Naive B cell (primary cell): Measurements from ENCODE around the gene ST6GALNAC3. TPM values are rescaled to one million over a fixed set of nuclear protein-coding genes. Genes with fewer than 3 reads are reported as not detected.

ENCODE experiments used
- ATAC-seq, 2 donors: fragments of 150-1000 bp; cut with Tn5 transposase; 2 replicates each; pipeline ENCODE4 v1.10.0; 2021; ENCODE audit warnings: low read depth in 2 of 2, mild to moderate bottlenecking in 2 of 2, moderate library complexity in 2 of 2
- DNase-seq: peaks from one replicate; pipeline ENCODE4 v3.0.0; 2022
- H3K27ac Mint-ChIP-seq, 6 donors: one replicate each; pipeline ENCODE4 v1.8.0; 2020 to 2022; ENCODE audit warnings: mild to moderate bottlenecking in 6 of 6, mixed read lengths in 6 of 6, moderate library complexity in 5 of 6, inconsistent platforms in 2 of 6
- H3K27me3 Mint-ChIP-seq, 3 donors: one replicate each; pipeline ENCODE4 v1.8.0; 2021 to 2022; ENCODE audit warnings: mixed read lengths in 3 of 3, mild to moderate bottlenecking in 1 of 3
- H3K36me3 Mint-ChIP-seq, 2 donors: one replicate each; pipeline ENCODE4 v1.8.0; 2020 to 2022; ENCODE audit warnings: mixed read lengths in 2 of 2, inconsistent platforms in 1 of 2, mild to moderate bottlenecking in 1 of 2
- H3K4me1 Mint-ChIP-seq, 3 donors: one replicate each; pipeline ENCODE4 v1.8.0; 2020 to 2022; ENCODE audit warnings: mixed read lengths in 3 of 3, inconsistent platforms in 1 of 3, mild to moderate bottlenecking in 1 of 3, moderate library complexity in 1 of 3
- H3K4me3 Mint-ChIP-seq, 8 donors: one replicate each; pipeline ENCODE4 v1.8.0; 2020 to 2022; ENCODE audit warnings: mild to moderate bottlenecking in 8 of 8, mixed read lengths in 8 of 8, moderate library complexity in 8 of 8, inconsistent platforms in 2 of 8
- H3K9me3 Mint-ChIP-seq, 7 donors: one replicate each; pipeline ENCODE4 v1.8.0; 2020 to 2022; ENCODE audit warnings: mixed read lengths in 7 of 7, mild to moderate bottlenecking in 5 of 7, inconsistent platforms in 2 of 7, moderate library complexity in 1 of 7
- polyA plus RNA-seq, 6 donors: library from polyadenylated mRNA; unstranded; fragments of 300-500 nt; fragmentation: Illumina TruSeq; gene quantifications; one replicate each; pipeline ENCODE4 v1.2.3, GENCODE V29; 2021; ENCODE audit warnings: low read depth in 6 of 6

ST6GALNAC3 gene
- polyA plus RNA-seq, 6 donors from 2014 or later = 3.8 to 12.9 (median 10.5) TPM

DNA sequence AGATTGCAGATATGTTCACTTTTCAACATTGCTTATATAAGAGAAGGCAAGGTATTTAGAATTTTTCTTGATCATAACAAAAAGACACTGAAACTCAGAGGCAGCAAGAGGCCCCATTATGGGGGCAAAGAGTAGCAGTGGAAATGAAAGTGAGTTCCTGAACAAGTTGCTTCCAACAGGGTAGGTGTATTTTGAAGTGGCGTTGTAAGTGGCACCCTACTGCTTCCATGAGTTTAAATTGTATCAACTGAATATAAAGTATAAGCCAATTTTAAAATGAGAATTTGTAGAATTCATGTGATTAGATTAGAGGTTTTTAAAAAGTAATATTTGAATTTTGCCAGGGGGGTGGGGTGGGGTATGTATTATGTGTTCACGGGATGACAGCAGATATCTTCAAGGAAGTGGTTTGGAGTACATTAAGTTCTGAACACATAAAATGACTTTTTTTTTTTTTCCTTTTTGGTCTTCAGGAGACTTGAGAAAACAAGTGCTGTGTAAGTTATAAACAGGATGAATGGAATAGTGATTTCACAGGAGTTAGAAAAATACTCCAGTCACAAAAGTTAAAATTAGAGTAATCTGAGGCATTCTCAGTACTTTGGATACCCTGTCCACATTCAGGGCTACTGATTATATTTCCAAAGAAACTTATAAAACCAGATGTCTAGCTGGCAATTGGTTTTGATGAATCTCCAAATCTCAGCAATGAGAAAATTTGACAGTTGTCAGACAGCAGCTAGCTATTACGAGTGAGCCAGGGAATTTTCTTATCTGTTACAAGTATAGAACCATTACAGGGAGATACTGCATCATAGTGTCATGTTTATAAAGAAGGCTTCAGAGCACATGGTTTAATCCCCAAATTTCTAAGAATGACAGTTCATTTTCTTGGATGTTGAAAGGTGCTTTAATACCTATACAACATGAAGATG is 182.0 kb downstream of the ST6GALNAC3 start:
- H3K27me3 Mint-ChIP-seq = no peaks in the 10 kb centered on the region
- H3K27ac Mint-ChIP-seq = peak overlapping the region in 1 of 6 donors; percentile 12
- peaks cover 0 to 2% of the 10 kb centered on the region in 2 donors for H3K36me3 Mint-ChIP-seq
- peak overlapping the region in 1 of 8 donors; percentile 17 for H3K4me3 Mint-ChIP-seq
- ATAC-seq (no peak), DNase-seq (no peak)
- H3K9me3 Mint-ChIP-seq = no peaks in the 10 kb centered on the region
- H3K4me1 Mint-ChIP-seq = peaks cover 24 to 42% (median 32%) of the 10 kb centered on the region in 3 donors

DNA sequence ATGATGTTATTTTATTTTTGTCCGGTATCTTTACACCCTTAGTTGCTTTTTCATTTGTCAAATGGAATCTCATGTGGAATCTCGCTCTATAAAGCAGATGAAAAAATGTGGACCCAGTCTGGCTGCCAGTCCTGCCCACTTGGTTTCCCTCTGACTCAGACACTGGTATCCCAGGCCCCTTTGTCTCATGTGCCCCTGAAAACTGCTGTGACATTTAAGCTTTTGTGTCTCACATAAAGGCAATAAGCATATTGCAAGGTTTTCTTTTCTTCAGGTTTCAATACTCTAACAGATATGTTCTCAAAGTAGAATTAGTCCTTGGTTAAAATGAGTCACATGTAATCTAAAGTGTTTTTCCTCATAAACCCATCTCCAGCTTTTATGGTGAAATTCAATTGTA is 183.3 kb downstream of the ST6GALNAC3 start:
- no peak overlapping the region for H3K27ac Mint-ChIP-seq
- no peaks in the 10 kb centered on the region for H3K27me3 Mint-ChIP-seq
- DNase-seq (no peak), ATAC-seq (no peak)
- peaks cover 0 to 8% of the 10 kb centered on the region in 2 donors for H3K36me3 Mint-ChIP-seq
- H3K4me3 Mint-ChIP-seq = no peak overlapping the region
- H3K9me3 Mint-ChIP-seq = no peaks in the 10 kb centered on the region
- H3K4me1 Mint-ChIP-seq = peaks cover 26 to 37% (median 28%) of the 10 kb centered on the region in 3 donors

DNA sequence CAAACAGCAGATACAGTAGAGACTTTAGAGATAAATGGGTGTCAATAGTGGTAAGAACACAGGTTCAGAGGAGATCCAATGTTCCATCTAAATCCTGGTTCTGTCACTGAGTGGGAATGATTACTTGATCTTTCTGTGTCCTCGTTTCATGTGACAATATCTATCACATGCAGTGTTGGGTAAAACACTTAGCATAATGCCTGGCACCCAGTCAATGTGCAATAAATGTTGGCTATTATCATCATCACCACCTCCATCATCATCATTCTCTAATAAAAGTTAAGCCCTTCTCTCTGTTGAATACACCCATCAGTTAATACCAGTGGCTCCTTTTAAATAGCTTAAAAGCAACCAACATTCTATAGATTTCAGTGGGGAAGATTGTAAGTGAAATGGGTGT is 184.7 kb downstream of the ST6GALNAC3 start:
- H3K4me3 Mint-ChIP-seq = no peak overlapping the region
- ATAC-seq = no peak
- DNase-seq = no peak
- peak overlapping the region in 1 of 6 donors; percentile 81 for H3K27ac Mint-ChIP-seq
- H3K27me3 Mint-ChIP-seq = no peaks in the 10 kb centered on the region
- peaks cover 0 to 4% (median 0%) of the 10 kb centered on the region in 7 donors for H3K9me3 Mint-ChIP-seq
- peaks cover 0 to 8% of the 10 kb centered on the region in 2 donors for H3K36me3 Mint-ChIP-seq
- peaks cover 26 to 37% (median 28%) of the 10 kb centered on the region in 3 donors for H3K4me1 Mint-ChIP-seq

DNA sequence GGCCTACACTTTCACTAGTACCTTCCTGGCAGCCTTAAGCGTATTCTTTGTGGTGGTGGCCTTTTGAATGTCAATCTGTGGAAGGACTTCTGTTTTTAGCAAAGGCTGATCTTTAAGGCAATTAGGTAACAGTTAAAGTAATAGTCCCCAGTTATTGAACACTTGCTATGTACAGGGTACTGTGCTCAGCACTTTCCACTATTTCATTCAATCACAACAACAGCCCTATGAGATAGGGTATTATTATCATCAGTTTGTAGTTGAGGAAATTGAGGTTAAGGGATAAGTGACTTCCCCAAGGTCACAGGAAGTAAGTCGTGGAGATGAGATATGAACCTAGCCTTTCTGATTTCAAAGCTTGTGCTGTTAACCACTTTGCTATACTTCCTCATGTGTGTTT is 185.7 kb downstream of the ST6GALNAC3 start:
- DNase-seq (no peak), ATAC-seq (peak in 1 of 2 donors; percentile 30)
- H3K4me1 Mint-ChIP-seq = peaks cover 26 to 37% (median 28%) of the 10 kb centered on the region in 3 donors
- peak overlapping the region in 1 of 6 donors; percentile 3 for H3K27ac Mint-ChIP-seq
- no peak overlapping the region for H3K4me3 Mint-ChIP-seq
- peaks cover 0 to 4% (median 0%) of the 10 kb centered on the region in 7 donors for H3K9me3 Mint-ChIP-seq
- no peaks in the 10 kb centered on the region for H3K27me3 Mint-ChIP-seq
- H3K36me3 Mint-ChIP-seq = peaks cover 0 to 8% of the 10 kb centered on the region in 2 donors

DNA sequence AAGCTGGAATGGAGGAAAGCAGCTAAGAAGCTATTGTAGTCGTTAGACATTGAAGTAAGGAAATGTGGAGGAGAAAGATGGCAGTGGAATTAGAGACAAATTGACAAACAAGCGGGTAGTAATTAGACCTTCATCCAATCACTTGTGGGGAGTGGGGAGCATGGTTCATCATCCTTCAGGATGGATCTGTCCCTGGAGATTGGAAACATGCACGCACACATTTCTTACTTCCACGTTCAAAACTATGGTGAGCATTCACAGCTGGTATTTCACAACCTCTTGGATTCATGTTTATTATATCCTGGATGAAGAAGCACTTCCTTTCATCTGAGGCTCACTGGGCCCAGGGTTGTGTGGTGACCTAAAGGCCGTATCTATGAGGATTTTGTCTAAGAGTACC is 188.1 kb downstream of the ST6GALNAC3 start:
- H3K4me3 Mint-ChIP-seq = no peak overlapping the region
- H3K36me3 Mint-ChIP-seq = peaks cover 0 to 8% of the 10 kb centered on the region in 2 donors
- DNase-seq (no peak), ATAC-seq (no peak)
- H3K27ac Mint-ChIP-seq = peak overlapping the region in 1 of 6 donors; percentile 0
- peaks cover 0 to 4% (median 0%) of the 10 kb centered on the region in 7 donors for H3K9me3 Mint-ChIP-seq
- peaks cover 27 to 35% (median 32%) of the 10 kb centered on the region in 3 donors for H3K4me1 Mint-ChIP-seq
- no peaks in the 10 kb centered on the region for H3K27me3 Mint-ChIP-seq

DNA sequence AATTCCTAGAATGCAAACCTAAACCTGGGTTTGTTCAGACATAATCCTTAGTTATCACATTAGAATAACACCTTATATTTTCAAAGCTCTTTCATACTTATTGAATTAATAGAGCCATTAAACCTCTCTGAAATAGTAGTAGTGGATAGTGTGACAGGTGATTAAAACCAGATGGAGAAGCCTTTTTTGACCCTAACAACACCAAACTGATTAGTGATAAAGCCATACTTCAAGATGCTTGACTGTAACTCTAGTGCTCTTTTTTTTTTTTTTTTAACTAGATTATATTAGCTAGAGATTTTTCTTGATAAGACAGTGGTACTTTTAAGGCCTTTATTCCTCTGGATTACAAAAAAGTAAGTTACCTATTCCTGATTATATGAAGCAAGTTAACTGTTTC is 190.1 kb downstream of the ST6GALNAC3 start:
- H3K4me3 Mint-ChIP-seq = no peak overlapping the region
- no peak for ATAC-seq
- H3K27me3 Mint-ChIP-seq = no peaks in the 10 kb centered on the region
- H3K9me3 Mint-ChIP-seq = peaks cover 0 to 4% (median 0%) of the 10 kb centered on the region in 7 donors
- peaks cover 40 to 42% (median 40%) of the 10 kb centered on the region in 3 donors for H3K4me1 Mint-ChIP-seq
- peaks cover 0 to 8% of the 10 kb centered on the region in 2 donors for H3K36me3 Mint-ChIP-seq
- DNase-seq = no peak
- no peak overlapping the region for H3K27ac Mint-ChIP-seq

DNA sequence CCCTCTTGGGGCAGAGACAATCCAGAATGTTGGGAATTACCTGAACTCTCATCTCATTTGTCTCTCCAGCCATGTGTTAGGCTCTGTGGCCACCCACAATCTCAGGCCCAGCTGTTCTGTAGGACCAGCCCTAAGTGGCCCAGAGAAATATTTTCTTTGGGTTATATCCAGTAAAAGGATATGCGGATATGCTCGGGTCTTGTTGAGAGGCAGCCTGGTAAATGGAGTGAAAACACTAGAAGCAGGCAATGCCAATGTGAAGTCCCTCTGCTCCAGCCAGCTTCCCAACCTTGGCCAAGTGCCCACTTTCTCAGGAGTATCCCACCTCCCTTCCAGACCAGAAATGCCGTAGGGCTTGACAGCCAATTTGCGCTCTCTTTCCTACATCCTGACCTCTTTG is 192.2 kb downstream of the ST6GALNAC3 start:
- Mint-ChIP-seq H3K36me3 (peaks cover 0 to 8% of the 10 kb centered on the region in 2 donors), H3K27ac (peak overlapping the region in 2 of 6 donors; percentile 63 to 70), H3K9me3 (peaks cover 0 to 4% (median 0%) of the 10 kb centered on the region in 7 donors), H3K27me3 (no peaks in the 10 kb centered on the region), H3K4me1 (peaks cover 29 to 36% (median 35%) of the 10 kb centered on the region in 3 donors), H3K4me3 (no peak overlapping the region)
- no peak for DNase-seq
- no peak for ATAC-seq

DNA sequence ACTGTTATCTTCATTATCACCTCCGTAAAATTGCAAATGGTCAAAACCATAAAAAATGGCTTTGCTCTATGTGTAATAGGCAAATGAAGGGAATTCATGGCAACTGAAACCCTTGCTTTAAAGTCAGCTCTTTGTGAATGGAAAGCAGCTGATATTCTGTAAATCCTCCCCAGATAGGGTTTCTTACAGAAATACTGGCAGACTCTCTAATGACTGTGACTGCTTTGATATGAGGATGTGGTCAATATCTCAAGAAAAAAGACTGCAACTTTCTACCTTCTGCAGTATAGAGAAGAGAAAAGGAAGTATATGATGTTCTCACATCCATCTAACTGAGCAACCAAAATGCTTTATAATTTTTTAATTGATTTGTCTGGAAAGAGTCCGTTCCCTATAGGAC is 193.1 kb downstream of the ST6GALNAC3 start:
- Mint-ChIP-seq H3K27ac (no peak overlapping the region), H3K36me3 (peaks cover 0 to under 1% of the 10 kb centered on the region in 2 donors), H3K9me3 (peaks cover 0 to 4% (median 0%) of the 10 kb centered on the region in 7 donors), H3K4me3 (no peak overlapping the region), H3K4me1 (peaks cover 30 to 38% (median 36%) of the 10 kb centered on the region in 3 donors), H3K27me3 (no peaks in the 10 kb centered on the region)
- ATAC-seq = peak; percentile 37 to 52
- DNase-seq = no peak

DNA sequence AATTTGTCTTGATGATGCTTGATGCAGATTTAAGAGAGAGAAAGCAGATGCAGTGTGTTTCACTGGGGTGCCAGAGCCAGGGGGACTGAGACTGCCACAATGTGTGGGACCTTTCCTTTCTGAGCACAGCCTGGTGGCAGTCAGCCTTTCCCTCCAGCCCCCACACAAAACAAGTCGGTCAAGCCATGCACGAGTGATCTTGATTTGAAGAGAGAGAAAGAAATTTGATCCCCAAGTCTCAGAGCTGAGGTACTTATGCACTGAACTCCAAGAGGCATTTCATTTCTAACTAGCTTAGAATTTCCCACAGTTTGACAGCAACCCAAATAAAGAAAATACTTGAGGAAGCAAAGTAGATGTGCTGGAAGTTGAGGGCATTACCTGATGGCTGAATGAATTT is 193.8 kb downstream of the ST6GALNAC3 start:
- H3K27me3 Mint-ChIP-seq = no peaks in the 10 kb centered on the region
- no peaks in the 10 kb centered on the region for H3K36me3 Mint-ChIP-seq
- ATAC-seq (no peak), DNase-seq (no peak)
- H3K4me3 Mint-ChIP-seq = peak overlapping the region in 1 of 8 donors; percentile 68
- peaks cover 30 to 40% (median 36%) of the 10 kb centered on the region in 3 donors for H3K4me1 Mint-ChIP-seq
- H3K9me3 Mint-ChIP-seq = peaks cover 0 to 4% (median 0%) of the 10 kb centered on the region in 7 donors
- peak overlapping the region in 2 of 6 donors; percentile 33 to 76 for H3K27ac Mint-ChIP-seq

DNA sequence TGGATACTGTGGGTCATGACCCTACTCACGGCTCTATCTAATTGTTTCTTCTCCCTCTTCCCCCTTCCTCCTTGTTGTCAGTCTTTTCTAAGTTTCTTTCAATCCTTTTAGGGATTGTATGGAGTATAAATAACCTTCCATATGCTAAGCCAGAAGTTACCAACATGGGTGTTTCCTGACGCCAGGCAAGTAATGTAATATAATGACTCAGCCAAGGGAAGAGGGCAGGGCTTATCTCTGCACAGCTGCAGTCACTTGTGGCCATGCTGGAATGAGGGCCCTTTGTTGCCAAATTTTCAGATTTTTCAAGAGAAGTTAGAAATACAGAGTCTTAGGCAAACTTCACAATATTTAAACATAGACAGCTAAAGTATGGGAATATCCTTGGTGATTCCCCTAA is 194.6 kb downstream of the ST6GALNAC3 start:
- H3K27ac Mint-ChIP-seq = peak overlapping the region in 1 of 6 donors; percentile 35
- ATAC-seq = no peak
- peaks cover 0 to 1% (median 0%) of the 10 kb centered on the region in 7 donors for H3K9me3 Mint-ChIP-seq
- H3K27me3 Mint-ChIP-seq = no peaks in the 10 kb centered on the region
- H3K36me3 Mint-ChIP-seq = no peaks in the 10 kb centered on the region
- H3K4me3 Mint-ChIP-seq = no peak overlapping the region
- no peak for DNase-seq
- peaks cover 30 to 40% (median 36%) of the 10 kb centered on the region in 3 donors for H3K4me1 Mint-ChIP-seq

DNA sequence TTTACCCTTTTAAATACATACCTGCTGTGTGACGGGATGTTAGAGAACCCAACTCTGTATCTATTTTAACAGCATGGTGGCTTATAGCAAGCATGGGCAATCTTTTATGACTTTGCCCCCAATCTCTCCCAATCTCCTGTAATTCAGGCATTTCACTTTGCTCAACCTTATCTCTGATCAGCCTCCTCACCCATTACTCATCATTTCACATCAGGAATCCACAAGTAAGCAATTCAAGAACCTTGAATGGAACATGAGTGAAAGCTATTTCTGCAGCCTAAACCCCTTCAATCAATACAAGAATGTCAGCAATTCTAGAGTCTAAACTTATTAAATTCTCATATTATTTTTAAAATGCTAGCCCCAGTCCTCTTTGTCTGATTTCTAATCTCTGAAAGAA is 199.8 kb downstream of the ST6GALNAC3 start:
- Mint-ChIP-seq H3K4me1 (peaks cover 13 to 26% (median 14%) of the 10 kb centered on the region in 3 donors), H3K9me3 (no peaks in the 10 kb centered on the region), H3K27me3 (no peaks in the 10 kb centered on the region), H3K27ac (peak overlapping the region in 1 of 6 donors; percentile 55), H3K4me3 (no peak overlapping the region), H3K36me3 (no peaks in the 10 kb centered on the region)
- ATAC-seq (no peak), DNase-seq (no peak)

DNA sequence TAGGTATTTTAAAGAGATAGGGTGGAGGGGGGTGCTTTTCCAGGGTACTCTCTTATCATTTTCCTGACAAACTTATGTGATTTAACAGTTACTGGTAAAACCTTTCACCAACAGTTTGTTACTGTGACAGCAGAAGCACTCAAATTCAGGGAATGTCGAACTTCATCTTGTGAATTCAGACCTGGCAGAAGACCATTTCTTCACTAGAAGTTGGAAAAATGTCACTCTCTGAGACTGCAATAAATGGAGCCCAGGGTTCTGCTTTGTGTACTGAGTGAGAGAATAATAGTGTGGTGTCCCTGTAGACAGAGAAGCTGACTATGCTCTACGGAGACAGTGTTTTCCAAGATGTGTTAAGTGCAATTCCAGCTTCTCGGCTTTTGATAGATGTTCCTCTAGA is 200.2 kb downstream of the ST6GALNAC3 start:
- Mint-ChIP-seq H3K4me1 (peaks cover 13 to 26% (median 14%) of the 10 kb centered on the region in 3 donors), H3K36me3 (no peaks in the 10 kb centered on the region), H3K9me3 (no peaks in the 10 kb centered on the region), H3K27me3 (no peaks in the 10 kb centered on the region), H3K27ac (no peak overlapping the region), H3K4me3 (no peak overlapping the region)
- ATAC-seq (no peak), DNase-seq (no peak)

DNA sequence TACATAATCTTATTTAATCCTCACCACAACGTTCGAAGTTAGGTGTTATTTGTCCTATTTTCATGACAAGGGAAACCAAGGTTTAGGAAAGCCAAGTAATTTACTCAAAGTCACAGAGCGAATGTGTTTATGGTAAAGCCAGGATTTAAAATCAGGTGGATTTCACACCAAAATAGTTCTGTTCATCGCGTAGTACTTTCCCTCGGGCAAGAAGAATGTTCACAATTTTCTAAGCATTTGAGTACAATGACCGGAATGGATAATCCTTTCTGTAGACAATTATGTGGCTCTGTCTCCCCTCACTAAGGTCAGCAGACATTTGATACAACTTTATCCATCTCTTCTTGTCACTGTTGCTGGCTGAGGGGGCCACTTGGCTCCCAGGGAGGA is 204.2 kb downstream of the ST6GALNAC3 start:
- Mint-ChIP-seq H3K4me3 (no peak overlapping the region), H3K27ac (peak overlapping the region in 1 of 6 donors; percentile 28), H3K9me3 (no peaks in the 10 kb centered on the region), H3K27me3 (no peaks in the 10 kb centered on the region), H3K4me1 (peaks cover 9 to 20% (median 11%) of the 10 kb centered on the region in 3 donors), H3K36me3 (no peaks in the 10 kb centered on the region)
- DNase-seq (no peak), ATAC-seq (no peak)
